ENCODE measurements around the gene SLF1. TPM values are rescaled to one million over a fixed set of nuclear protein-coding genes. Genes with fewer than 3 reads are reported as not detected.

SLF1 gene
- total RNA-seq, 2 experiments from 2014 or later, result 15.0 to 19.0 TPM

- Mint-ChIP-seq H3K36me3 (ENCODE audit: low read depth) (peaks cover 17% of the 10 kb centered on the region), H3K4me1 (peaks cover 1% of the 10 kb centered on the region)
- POLR2A ChIA-PET, result no interaction called here
These were observed 56.3 kb downstream of the SLF1 start for GRCh38 chr5:94674490-94675382.

GRCh38 chr5:94675965-94676618, 57.6 kb downstream of the SLF1 start:
- POLR2A ChIA-PET, result no interaction called here
- Mint-ChIP-seq H3K4me3 (no peak overlapping the region), H3K36me3 (ENCODE audit: low read depth) (peaks cover 19% of the 10 kb centered on the region), H3K9me3 (no peaks in the 10 kb centered on the region), H3K4me1 (no peaks in the 10 kb centered on the region), H3K27me3 (no peaks in the 10 kb centered on the region), H3K27ac (no peak overlapping the region)
- CTCF ChIA-PET, result interaction anchor here (0.7 to 1.0 kb wide), 2 partner anchors 62 to 290 kb away, joined by 3 to 4 read pairs; no protein-coding TSS in a partner anchor
- DNase-seq, result no peak

More at GRCh38 chr5:94674490-94675382, 56.3 kb downstream of the SLF1 start:
- DNase-seq, result no peak
- CTCF ChIA-PET, result interaction anchor here (0.7 to 1.1 kb wide), 3 partner anchors 12 to 63 kb away, joined by 3 read pairs; no protein-coding TSS in a partner anchor
- Mint-ChIP-seq H3K27me3 (no peaks in the 10 kb centered on the region), H3K27ac (no peak overlapping the region), H3K4me3 (no peak overlapping the region), H3K9me3 (no peaks in the 10 kb centered on the region)

GRCh38 chr5:94682814-94683520, 64.5 kb downstream of the SLF1 start:
- H3K9me3 Mint-ChIP-seq, result no peaks in the 10 kb centered on the region
- ChIA-PET POLR2A (no interaction called here), CTCF (no interaction called here)
- peaks cover 13% of the 10 kb centered on the region for H3K36me3 Mint-ChIP-seq (ENCODE audit: low read depth)
- no peak overlapping the region for H3K27ac Mint-ChIP-seq
- no peaks in the 10 kb centered on the region for H3K4me1 Mint-ChIP-seq
- H3K27me3 Mint-ChIP-seq, result no peaks in the 10 kb centered on the region
- no peak overlapping the region for H3K4me3 Mint-ChIP-seq
- DNase-seq, result no peak

- ChIA-PET CTCF (no interaction called here), POLR2A (no interaction called here)
- H3K27me3 Mint-ChIP-seq, result no peaks in the 10 kb centered on the region
- peaks cover 15% of the 10 kb centered on the region for H3K36me3 Mint-ChIP-seq (ENCODE audit: low read depth)
- no peak overlapping the region for H3K27ac Mint-ChIP-seq
- DNase-seq, result no peak
- H3K4me3 Mint-ChIP-seq, result no peak overlapping the region
- H3K4me1 Mint-ChIP-seq, result peaks cover 4% of the 10 kb centered on the region
- no peaks in the 10 kb centered on the region for H3K9me3 Mint-ChIP-seq
These were observed 71.4 kb downstream of the SLF1 start for GRCh38 chr5:94689908-94690307.

- peaks cover 15% of the 10 kb centered on the region for H3K36me3 Mint-ChIP-seq (ENCODE audit: low read depth)
- H3K27me3 Mint-ChIP-seq, result no peaks in the 10 kb centered on the region
- H3K4me3 Mint-ChIP-seq, result no peak overlapping the region
- H3K9me3 Mint-ChIP-seq, result no peaks in the 10 kb centered on the region
- peaks cover 4% of the 10 kb centered on the region for H3K4me1 Mint-ChIP-seq
- DNase-seq, result no peak
- POLR2A ChIA-PET, result no interaction called here
- H3K27ac Mint-ChIP-seq, result no peak overlapping the region
- CTCF ChIA-PET, result no interaction called here
These were observed 72.3 kb downstream of the SLF1 start for GRCh38 chr5:94690778-94691177.

- Mint-ChIP-seq H3K4me1 (peaks cover 4% of the 10 kb centered on the region), H3K9me3 (no peaks in the 10 kb centered on the region), H3K27ac (no peak overlapping the region), H3K36me3 (ENCODE audit: low read depth) (peaks cover 15% of the 10 kb centered on the region), H3K27me3 (no peaks in the 10 kb centered on the region), H3K4me3 (no peak overlapping the region)
- ChIA-PET POLR2A (no interaction called here), CTCF (no interaction called here)
- DNase-seq, result no peak
These were observed 72.8 kb downstream of the SLF1 start for GRCh38 chr5:94691291-94691690.

GRCh38 chr5:94691949-94692348, 73.5 kb downstream of the SLF1 start:
- Mint-ChIP-seq H3K9me3 (no peaks in the 10 kb centered on the region), H3K36me3 (ENCODE audit: low read depth) (peaks cover 15% of the 10 kb centered on the region), H3K4me3 (no peak overlapping the region), H3K4me1 (peaks cover 4% of the 10 kb centered on the region), H3K27me3 (no peaks in the 10 kb centered on the region), H3K27ac (no peak overlapping the region)
- no peak for DNase-seq
- ChIA-PET CTCF (no interaction called here), POLR2A (no interaction called here)

GRCh38 chr5:94692581-94692980, 74.1 kb downstream of the SLF1 start:
- ChIA-PET POLR2A (no interaction called here), CTCF (no interaction called here)
- Mint-ChIP-seq H3K27me3 (no peaks in the 10 kb centered on the region), H3K4me3 (no peak overlapping the region), H3K9me3 (no peaks in the 10 kb centered on the region), H3K27ac (no peak overlapping the region), H3K36me3 (ENCODE audit: low read depth) (peaks cover 10% of the 10 kb centered on the region), H3K4me1 (peaks cover 4% of the 10 kb centered on the region)
- no peak for DNase-seq

- H3K27ac Mint-ChIP-seq, result no peak overlapping the region
- CTCF ChIA-PET, result no interaction called here
- H3K36me3 Mint-ChIP-seq (ENCODE audit: low read depth), result peaks cover 10% of the 10 kb centered on the region
- POLR2A ChIA-PET, result no interaction called here
- no peaks in the 10 kb centered on the region for H3K9me3 Mint-ChIP-seq
- H3K27me3 Mint-ChIP-seq, result no peaks in the 10 kb centered on the region
- H3K4me3 Mint-ChIP-seq, result no peak overlapping the region
- H3K4me1 Mint-ChIP-seq, result peaks cover 4% of the 10 kb centered on the region
- DNase-seq, result no peak
These were observed 74.8 kb downstream of the SLF1 start for GRCh38 chr5:94693043-94693822.

GRCh38 chr5:94693845-94694370, 75.4 kb downstream of the SLF1 start:
- no peaks in the 10 kb centered on the region for H3K9me3 Mint-ChIP-seq
- ChIA-PET CTCF (no interaction called here), POLR2A (no interaction called here)

GRCh38 chr5:94694671-94695070, 76.2 kb downstream of the SLF1 start:
- Mint-ChIP-seq H3K4me3 (no peak overlapping the region), H3K4me1 (peaks cover 4% of the 10 kb centered on the region), H3K27ac (no peak overlapping the region), H3K9me3 (no peaks in the 10 kb centered on the region), H3K36me3 (ENCODE audit: low read depth) (peaks cover 5% of the 10 kb centered on the region), H3K27me3 (no peaks in the 10 kb centered on the region)
- ChIA-PET CTCF (no interaction called here), POLR2A (no interaction called here)
- DNase-seq, result no peak

More at GRCh38 chr5:94693845-94694370, 75.4 kb downstream of the SLF1 start:
- Mint-ChIP-seq H3K36me3 (ENCODE audit: low read depth) (peaks cover 10% of the 10 kb centered on the region), H3K4me1 (peaks cover 4% of the 10 kb centered on the region), H3K27me3 (no peaks in the 10 kb centered on the region), H3K4me3 (no peak overlapping the region), H3K27ac (no peak overlapping the region)
- DNase-seq, result no peak

- ChIA-PET POLR2A (no interaction called here), CTCF (no interaction called here)
- peaks cover 2% of the 10 kb centered on the region for H3K36me3 Mint-ChIP-seq (ENCODE audit: low read depth)
- H3K4me3 Mint-ChIP-seq, result no peak overlapping the region
- H3K27ac Mint-ChIP-seq, result no peak overlapping the region
- no peaks in the 10 kb centered on the region for H3K27me3 Mint-ChIP-seq
- no peaks in the 10 kb centered on the region for H3K9me3 Mint-ChIP-seq
- no peak for DNase-seq
- peaks cover 15% of the 10 kb centered on the region for H3K4me1 Mint-ChIP-seq
These were observed 79.7 kb downstream of the SLF1 start for GRCh38 chr5:94698197-94698596.
